Measurements from ENCODE around the gene CNTNAP5. TPM values are rescaled to one million over a fixed set of nuclear protein-coding genes. Genes with fewer than 3 reads are reported as not detected.

Gene CNTNAP5
- total RNA-seq, 2 experiments from 2014 or later = not detected

- Mint-ChIP-seq H3K4me3 (no peak overlapping the region), H3K27me3 (no peaks in the 10 kb centered on the region), H3K4me1 (ENCODE audit: low read depth) (no peaks in the 10 kb centered on the region), H3K9me3 (peaks cover 10% of the 10 kb centered on the region), H3K36me3 (ENCODE audit: low read depth) (no peaks in the 10 kb centered on the region), H3K27ac (no peak overlapping the region)
- intact Hi-C loops (cut with micrococcal nuclease) = no loop called here
- DNase-seq (no peak), ATAC-seq (no peak)
- ChIA-PET CTCF (no interaction called here), POLR2A (no interaction called here)
- TF ChIP-seq CTCF (IDR thresholded peaks at IDR 0.05) = no peak
These were observed 284.6 kb downstream of the CNTNAP5 start for GRCh38 chr2:124309563-124310138.

- intact Hi-C loops (cut with micrococcal nuclease) = no loop called here
- Mint-ChIP-seq H3K27ac (no peak overlapping the region), H3K9me3 (peaks cover 10% of the 10 kb centered on the region), H3K36me3 (ENCODE audit: low read depth) (no peaks in the 10 kb centered on the region), H3K4me1 (ENCODE audit: low read depth) (no peaks in the 10 kb centered on the region), H3K27me3 (no peaks in the 10 kb centered on the region), H3K4me3 (no peak overlapping the region)
- DNase-seq = no peak
- no peak for ATAC-seq
- CTCF ChIA-PET = no interaction called here
- POLR2A ChIA-PET = no interaction called here
- TF ChIP-seq CTCF (IDR thresholded peaks at IDR 0.05) = no peak
These were observed 285.6 kb downstream of the CNTNAP5 start for GRCh38 chr2:124310671-124311070.

- intact Hi-C loops (cut with micrococcal nuclease) = no loop called here
- no peak overlapping the region for H3K27ac Mint-ChIP-seq
- POLR2A ChIA-PET = no interaction called here
These were observed 289.0 kb downstream of the CNTNAP5 start for GRCh38 chr2:124314084-124314483.

DNA sequence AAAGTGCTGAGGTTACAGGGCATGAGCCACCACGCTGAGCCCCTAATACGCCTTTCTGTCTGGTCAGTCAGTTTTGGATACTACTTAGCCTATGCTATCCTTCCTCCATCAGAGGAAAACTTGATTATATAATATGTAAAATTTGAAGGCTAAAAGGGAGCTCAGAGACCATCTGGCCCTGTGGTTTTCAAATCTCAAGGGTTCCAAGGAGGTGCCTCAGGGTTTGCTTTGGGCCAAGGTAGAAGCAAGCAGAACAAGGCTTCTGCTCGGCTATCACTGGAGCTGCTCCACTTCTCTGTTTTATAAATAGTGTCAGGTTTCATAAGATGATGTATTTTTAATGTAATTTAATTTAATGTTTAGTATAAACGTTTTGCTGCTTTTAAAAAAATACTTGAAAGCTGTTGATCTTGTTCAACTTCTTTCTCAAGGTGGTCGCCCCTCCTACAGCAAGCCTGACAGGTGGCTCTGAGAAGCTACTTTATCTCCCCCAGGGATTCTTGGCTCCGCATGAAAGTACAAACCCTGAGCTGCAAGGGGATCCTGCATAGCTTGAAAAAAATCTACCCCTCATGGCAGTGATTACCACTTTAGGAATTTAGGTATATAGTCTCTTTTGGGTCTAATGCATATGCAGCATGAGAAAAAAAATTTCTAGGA is 290.3 kb downstream of the CNTNAP5 start:
- no peaks in the 10 kb centered on the region for H3K4me1 Mint-ChIP-seq (ENCODE audit: low read depth)
- H3K27me3 Mint-ChIP-seq = no peaks in the 10 kb centered on the region
- peaks cover 3% of the 10 kb centered on the region for H3K9me3 Mint-ChIP-seq
- H3K36me3 Mint-ChIP-seq (ENCODE audit: low read depth) = no peaks in the 10 kb centered on the region
- TF ChIP-seq CTCF (IDR thresholded peaks at IDR 0.05) = no peak
- ATAC-seq (no peak), DNase-seq (no peak)
- no peak overlapping the region for H3K27ac Mint-ChIP-seq
- POLR2A ChIA-PET = no interaction called here
- CTCF ChIA-PET = no interaction called here
- no peak overlapping the region for H3K4me3 Mint-ChIP-seq
- intact Hi-C loops (cut with micrococcal nuclease) = no loop called here

More at GRCh38 chr2:124314084-124314483, 289.0 kb downstream of the CNTNAP5 start:
- no peak for ATAC-seq
- no peak for TF ChIP-seq CTCF (IDR thresholded peaks at IDR 0.05)
- Mint-ChIP-seq H3K4me3 (no peak overlapping the region), H3K27me3 (no peaks in the 10 kb centered on the region), H3K4me1 (ENCODE audit: low read depth) (no peaks in the 10 kb centered on the region), H3K36me3 (ENCODE audit: low read depth) (no peaks in the 10 kb centered on the region), H3K9me3 (peaks cover 3% of the 10 kb centered on the region)
- CTCF ChIA-PET = interaction anchor here (0.6 kb wide), 1 partner anchor 22 kb away, joined by 3 read pairs; no protein-coding TSS in a partner anchor
- no peak for DNase-seq

DNA sequence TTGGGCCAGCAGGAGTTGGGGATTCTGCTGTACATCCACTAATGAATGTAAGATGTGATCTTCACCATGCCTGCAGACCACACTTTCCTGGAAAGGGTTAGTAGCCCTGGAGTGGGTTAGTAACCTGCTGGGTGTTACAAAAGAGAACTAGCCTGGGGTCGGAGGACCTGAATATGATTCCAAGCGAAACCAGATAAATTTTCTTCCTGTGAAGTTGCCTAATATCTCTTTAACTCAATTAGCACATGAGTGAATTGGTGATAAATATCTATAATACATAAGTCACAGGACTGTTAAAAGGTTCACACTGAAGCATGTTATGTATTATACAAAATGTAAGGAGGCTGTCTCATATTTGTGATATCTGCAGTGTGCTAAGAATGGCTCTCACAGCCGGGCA is 291.0 kb downstream of the CNTNAP5 start:
- H3K4me1 Mint-ChIP-seq (ENCODE audit: low read depth) = no peaks in the 10 kb centered on the region
- no peak for ATAC-seq
- CTCF ChIA-PET = no interaction called here
- no peak for DNase-seq
- no peak overlapping the region for H3K27ac Mint-ChIP-seq
- POLR2A ChIA-PET = no interaction called here
- no peak for TF ChIP-seq CTCF (IDR thresholded peaks at IDR 0.05)
- H3K36me3 Mint-ChIP-seq (ENCODE audit: low read depth) = no peaks in the 10 kb centered on the region
- H3K9me3 Mint-ChIP-seq = peaks cover 3% of the 10 kb centered on the region
- H3K27me3 Mint-ChIP-seq = no peaks in the 10 kb centered on the region
- H3K4me3 Mint-ChIP-seq = no peak overlapping the region
- intact Hi-C loops (cut with micrococcal nuclease) = no loop called here

Data from activated CD8-positive, alpha-beta T cell treated with anti-CD3 and anti-CD28 coated beads for 36 hours (primary cell).